ENCODE data around the gene SERPINH1. TPM values are rescaled to one million over a fixed set of nuclear protein-coding genes. Genes with fewer than 3 reads are reported as not detected.

SERPINH1 gene
- total and polyA plus RNA-seq, 2 donors (not counting 1 experiment from before 2014, with no cell fraction given): 3.0 to 5.7 TPM

GRCh38 chr11:75557666-75558494 lies 4.2 kb upstream of the SERPINH1 start:
- Mint-ChIP-seq H3K27me3 (peaks cover 14% of the 10 kb centered on the region), H3K4me3 (no peak overlapping the region), H3K9me3 (ENCODE audit: insufficient read depth) (no peaks in the 10 kb centered on the region), H3K27ac (no peak overlapping the region), H3K4me1 (peaks cover 16% of the 10 kb centered on the region)
- H3K36me3 ChIP-seq (replicated peaks in 1 of 2; ENCODE audit: control extremely low read depth in 1 of 2, control insufficient read depth in 1 of 2, extremely low read depth in 1 of 2, insufficient read depth in 2 of 2, low read length in 1 of 2): no peaks in the 10 kb centered on the region
- H3K4me1 ChIP-seq (ENCODE audit: control insufficient read depth in 2 of 2, insufficient read depth in 2 of 2, low read length in 2 of 2): peaks cover 13 to 14% of the 10 kb centered on the region in 2 donors
- WGBS (ENCODE audit: insufficient coverage): 95% methylated on average over 9 of the region's 17 CpGs
- H3K9me3 ChIP-seq (ENCODE audit: control extremely low read depth in 1 of 3, control insufficient read depth in 2 of 3, insufficient read depth in 1 of 3, low read length in 2 of 3): no peaks in the 10 kb centered on the region
- H3K27ac ChIP-seq (ENCODE audit: low read length in 2 of 2): no peak overlapping the region
- no peak overlapping the region for H3K4me2 ChIP-seq (replicated peaks; ENCODE audit: low read depth, low read length, poor library complexity, severe bottlenecking)
- H3K4me3 ChIP-seq (ENCODE audit: control extremely low read depth in 1 of 5, extremely low read depth in 1 of 5, insufficient read depth in 1 of 5, low read depth in 2 of 5, low read length in 4 of 5): no peak overlapping the region
- intact Hi-C loops (cut with micrococcal nuclease): no loop called here
- no peak overlapping the region for H2AFZ ChIP-seq (ENCODE audit: insufficient read depth, low read depth, low read length, poor library complexity, severe bottlenecking)
- peaks cover 0 to 13% (median 6%) of the 10 kb centered on the region in 4 experiments for H3K27me3 ChIP-seq (replicated peaks in 1 of 4; ENCODE audit: control extremely low read depth in 1 of 4, control insufficient read depth in 3 of 4, insufficient read depth in 4 of 4, low read length in 3 of 4)
- DNase-seq: no peak
- no peaks in the 10 kb centered on the region for H4K20me1 ChIP-seq (ENCODE audit: control insufficient read depth, insufficient read depth, low read length, poor library complexity, severe bottlenecking)
- TF ChIP-seq EZH2 (IDR thresholded peaks at IDR 0.05; ENCODE audit: borderline replicate concordance, insufficient read depth, low read depth, low read length, poor library complexity, severe bottlenecking): no peak
- TF ChIP-seq, protein P1, sequence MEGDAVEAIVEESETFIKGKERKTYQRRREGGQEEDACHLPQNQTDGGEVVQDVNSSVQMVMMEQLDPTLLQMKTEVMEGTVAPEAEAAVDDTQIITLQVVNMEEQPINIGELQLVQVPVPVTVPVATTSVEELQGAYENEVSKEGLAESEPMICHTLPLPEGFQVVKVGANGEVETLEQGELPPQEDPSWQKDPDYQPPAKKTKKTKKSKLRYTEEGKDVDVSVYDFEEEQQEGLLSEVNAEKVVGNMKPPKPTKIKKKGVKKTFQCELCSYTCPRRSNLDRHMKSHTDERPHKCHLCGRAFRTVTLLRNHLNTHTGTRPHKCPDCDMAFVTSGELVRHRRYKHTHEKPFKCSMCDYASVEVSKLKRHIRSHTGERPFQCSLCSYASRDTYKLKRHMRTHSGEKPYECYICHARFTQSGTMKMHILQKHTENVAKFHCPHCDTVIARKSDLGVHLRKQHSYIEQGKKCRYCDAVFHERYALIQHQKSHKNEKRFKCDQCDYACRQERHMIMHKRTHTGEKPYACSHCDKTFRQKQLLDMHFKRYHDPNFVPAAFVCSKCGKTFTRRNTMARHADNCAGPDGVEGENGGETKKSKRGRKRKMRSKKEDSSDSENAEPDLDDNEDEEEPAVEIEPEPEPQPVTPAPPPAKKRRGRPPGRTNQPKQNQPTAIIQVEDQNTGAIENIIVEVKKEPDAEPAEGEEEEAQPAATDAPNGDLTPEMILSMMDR (IDR thresholded peaks at IDR 0.05): no peak
- H3K79me2 ChIP-seq (ENCODE audit: control insufficient read depth, insufficient read depth, low read length): no peaks in the 10 kb centered on the region
- H3K9ac ChIP-seq (ENCODE audit: low read length): no peak overlapping the region
- ChIA-PET POLR2A (interaction anchor here (0.7 kb wide), 1 partner anchor 1046 kb away, joined by 5 read pairs; no protein-coding TSS in a partner anchor), CTCF (interaction anchor here (0.9 to 1.1 kb wide), 2 partner anchors 23 to 25 kb away, joined by 3 read pairs; no protein-coding TSS in a partner anchor)
- no peak for ATAC-seq (ENCODE audit: low read depth)
